GM12874 (cell line): ENCODE data around the gene CCDC3.

Source experiments
- TF ChIP-seq, protein P1 (sequence below): IDR thresholded peaks from 2 replicates; pipeline ENCODE4 v1.5.1; 2011; ENCODE audit warnings: low read depth, mild to moderate bottlenecking, control low read depth, low read length, moderate library complexity; ENCODE audit not compliant: insufficient read depth

The CCDC3 gene

DNA sequence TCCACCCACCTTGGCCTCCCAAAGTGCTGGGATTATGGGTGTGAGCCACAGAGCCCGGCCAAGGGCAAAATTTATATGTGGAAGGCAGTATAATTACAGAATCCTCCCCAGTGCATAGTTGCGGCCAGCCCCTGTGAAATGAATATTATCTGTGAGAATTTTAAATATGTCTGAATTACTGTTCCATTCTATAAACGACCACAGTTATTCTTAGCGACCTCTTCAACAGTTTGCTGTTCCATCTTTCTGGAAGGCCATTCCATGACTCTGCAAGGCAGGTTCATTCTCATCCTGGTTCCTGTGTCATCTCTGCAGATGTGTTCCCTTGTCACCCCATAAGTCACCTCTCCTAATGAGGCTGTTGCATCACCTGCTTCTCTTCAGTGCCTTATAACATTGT lies 90.7 kb downstream of the CCDC3 start:
- TF ChIP-seq, protein P1, sequence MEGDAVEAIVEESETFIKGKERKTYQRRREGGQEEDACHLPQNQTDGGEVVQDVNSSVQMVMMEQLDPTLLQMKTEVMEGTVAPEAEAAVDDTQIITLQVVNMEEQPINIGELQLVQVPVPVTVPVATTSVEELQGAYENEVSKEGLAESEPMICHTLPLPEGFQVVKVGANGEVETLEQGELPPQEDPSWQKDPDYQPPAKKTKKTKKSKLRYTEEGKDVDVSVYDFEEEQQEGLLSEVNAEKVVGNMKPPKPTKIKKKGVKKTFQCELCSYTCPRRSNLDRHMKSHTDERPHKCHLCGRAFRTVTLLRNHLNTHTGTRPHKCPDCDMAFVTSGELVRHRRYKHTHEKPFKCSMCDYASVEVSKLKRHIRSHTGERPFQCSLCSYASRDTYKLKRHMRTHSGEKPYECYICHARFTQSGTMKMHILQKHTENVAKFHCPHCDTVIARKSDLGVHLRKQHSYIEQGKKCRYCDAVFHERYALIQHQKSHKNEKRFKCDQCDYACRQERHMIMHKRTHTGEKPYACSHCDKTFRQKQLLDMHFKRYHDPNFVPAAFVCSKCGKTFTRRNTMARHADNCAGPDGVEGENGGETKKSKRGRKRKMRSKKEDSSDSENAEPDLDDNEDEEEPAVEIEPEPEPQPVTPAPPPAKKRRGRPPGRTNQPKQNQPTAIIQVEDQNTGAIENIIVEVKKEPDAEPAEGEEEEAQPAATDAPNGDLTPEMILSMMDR, result no peak

DNA sequence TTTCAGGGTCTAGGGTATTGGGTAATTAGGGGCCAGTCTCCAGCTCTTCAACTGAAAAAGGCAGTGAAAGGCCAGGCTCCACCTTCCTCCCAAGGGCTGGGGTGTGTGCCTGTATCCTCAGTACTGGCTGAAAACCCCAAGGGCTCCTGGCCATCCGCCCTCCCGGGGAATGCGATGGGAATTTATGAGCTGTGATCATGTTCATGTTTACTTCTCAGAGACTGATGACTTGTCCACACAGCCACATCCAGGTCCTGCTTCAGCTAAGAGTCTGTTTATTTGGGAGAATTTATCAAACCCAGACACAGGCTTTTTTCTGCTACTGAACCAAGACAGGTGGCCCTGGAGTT lies 91.7 kb downstream of the CCDC3 start:
- TF ChIP-seq, protein P1, result no peak

DNA sequence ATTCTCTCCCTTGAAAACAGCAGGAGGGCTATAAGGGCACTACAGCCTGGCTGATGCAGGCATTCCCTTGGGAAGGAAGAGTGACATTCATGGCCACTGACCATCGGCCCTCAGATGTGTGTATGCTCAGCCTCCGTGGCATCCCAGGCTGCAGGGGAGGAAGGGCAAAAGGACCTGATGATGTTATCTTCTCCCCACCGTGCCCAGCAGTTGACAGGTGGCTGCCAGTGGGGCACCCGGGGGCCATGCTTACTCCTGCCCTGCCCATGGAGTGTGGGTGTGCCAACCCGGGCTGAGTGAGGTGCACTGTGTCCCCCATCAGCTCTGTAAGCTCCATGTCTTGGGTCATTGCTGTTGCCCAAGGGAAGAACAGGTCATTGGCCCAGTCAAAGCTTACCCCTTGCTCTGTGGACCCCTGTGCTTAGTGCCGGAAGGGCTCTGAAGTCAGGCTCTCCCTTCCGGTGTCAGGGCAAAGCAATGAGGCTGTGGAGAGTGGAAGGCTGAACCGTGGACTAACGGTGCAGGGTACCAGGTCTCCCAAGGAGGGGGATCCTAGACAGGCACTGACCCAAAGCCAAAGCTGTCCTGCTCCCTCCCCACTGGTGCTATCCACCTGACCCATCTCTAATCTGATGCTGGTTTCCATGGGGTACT lies 92.2 kb downstream of the CCDC3 start:
- TF ChIP-seq, protein P1, result no peak

DNA sequence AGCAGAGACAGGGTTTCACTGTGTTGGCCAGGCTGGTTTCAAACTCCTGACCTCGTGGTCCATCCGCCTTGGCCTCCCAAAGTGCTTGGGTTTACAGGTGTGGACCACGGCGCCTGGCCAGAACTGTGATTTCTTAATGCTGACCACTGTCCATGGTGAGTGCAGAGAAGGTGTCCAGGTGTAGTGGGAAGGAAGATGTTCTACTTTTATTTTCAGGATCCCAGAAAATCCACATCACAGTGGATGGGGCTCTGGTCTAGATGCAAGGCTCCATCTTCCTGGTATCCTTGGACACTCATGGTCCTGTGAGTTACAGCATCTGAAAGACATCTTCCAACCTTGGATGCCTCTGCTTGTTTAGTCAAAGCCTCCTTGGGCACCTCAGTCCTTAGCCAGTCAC lies 92.7 kb downstream of the CCDC3 start:
- TF ChIP-seq, protein P1, result no peak

DNA sequence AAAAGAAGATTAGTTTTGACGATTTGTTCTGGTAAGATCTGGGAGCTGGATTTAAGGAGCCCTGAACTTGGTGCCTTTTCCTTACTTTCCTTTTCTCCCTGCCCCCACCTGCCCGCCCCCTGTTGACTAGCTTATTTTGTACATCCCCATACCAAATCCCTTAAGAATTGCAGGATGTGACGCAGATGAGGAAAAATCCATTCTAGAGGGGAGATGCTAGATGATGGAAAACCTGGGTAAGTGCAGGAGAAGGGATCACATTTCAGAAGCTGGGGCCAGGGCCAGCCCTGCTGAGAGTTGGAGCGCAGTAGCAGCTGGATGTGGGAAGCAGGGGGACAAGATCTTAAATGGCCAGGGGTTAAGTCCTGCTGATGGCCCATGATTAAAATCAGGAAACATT lies 93.9 kb downstream of the CCDC3 start:
- TF ChIP-seq, protein P1, result no peak

DNA sequence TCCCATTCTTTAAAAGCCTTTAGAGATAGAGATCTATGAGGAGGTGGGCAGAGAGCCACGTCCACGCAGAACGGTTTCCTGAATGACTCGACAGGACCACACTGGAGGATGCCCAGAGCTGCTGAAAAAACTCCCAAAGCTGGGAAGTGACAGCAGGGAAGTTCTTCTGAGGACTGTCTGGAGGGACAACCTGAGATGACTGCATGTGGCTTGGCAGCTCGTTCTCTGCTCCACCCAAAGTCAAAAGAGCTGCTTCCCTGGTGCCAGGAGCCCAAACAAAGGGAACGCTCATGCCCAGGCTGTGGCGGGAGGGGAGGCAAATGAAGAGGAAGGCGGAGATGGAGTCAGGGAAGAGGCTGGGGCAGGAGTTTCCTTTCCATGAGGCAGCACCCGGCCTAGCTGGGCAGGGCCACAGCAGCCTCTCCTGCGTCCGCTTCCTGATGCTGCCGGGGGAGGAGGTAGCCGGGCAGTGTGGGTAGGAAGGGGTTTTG lies 95.4 kb downstream of the CCDC3 start:
- TF ChIP-seq, protein P1, result no peak

DNA sequence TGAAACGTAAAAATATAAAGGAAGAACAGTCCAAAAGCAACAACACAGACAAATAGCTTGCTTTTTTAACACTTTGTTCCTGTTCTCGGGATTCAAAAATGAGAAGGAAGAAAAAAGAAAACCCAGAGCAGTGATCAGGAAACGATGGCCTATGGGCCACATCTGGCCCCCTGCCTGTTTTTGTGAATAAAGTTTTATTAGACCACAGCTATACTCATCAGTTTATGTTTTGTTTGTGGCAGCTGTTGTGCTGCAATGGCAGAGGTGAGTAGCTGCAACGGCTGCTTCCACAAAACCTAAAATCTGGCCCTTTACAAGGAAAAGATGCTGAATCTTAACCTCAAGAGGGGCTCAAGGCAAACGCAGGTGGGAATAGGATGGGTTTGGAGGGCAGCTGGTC lies 96.4 kb downstream of the CCDC3 start:
- TF ChIP-seq, protein P1, result no peak
